Endometrial microvascular endothelial cells (primary cell): ENCODE data around the gene NPHS1. TPM values are rescaled to one million over a fixed set of nuclear protein-coding genes. Genes with fewer than 3 reads are reported as not detected.
"Not testable (repeated sequence)": the region's sequence is repeated elsewhere in the genome, so short reads cannot be mapped to it uniquely, and the experiment has no call there.

Experiments
- in situ Hi-C: cut with HindIII; loops from 2 replicates; pipeline ENCODE4 v1.10.0; 2017; ENCODE audit warnings: low sequenced_read_pairs, low pct_unique_long_range_greater_than_20kb; ENCODE audit errors: inconsistent ontology term
- total RNA-seq: library from RNA; depleted of rRNA; stranded (reverse); fragments of >200 nt; gene quantifications from one replicate; pipeline ENCODE4 v1.2.3, GENCODE V29; 2015; ENCODE audit errors: inconsistent ontology term

Gene NPHS1
- total RNA-seq, 1 donor from 2014 or later: not detected

DNA sequence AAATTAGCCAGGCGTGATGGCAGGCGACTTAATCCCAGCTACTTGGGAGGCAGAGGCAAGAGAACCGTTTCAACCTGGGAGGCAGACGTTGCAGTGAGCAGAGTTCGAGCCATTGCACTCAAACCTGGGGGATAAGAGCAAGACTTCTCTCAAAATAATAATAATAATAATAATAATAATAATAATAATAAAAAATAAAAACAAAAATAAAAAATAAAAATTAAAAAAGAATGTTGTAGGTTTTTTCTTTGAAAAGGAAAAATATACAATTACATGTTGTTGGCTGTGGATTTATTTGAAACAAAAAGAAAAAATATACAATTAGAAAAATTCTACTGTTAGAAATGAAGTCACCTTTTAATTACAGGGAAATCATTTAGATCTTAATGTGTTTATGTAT, 28.2 kb downstream of the NPHS1 start:
- in situ Hi-C loops: no loop called here

DNA sequence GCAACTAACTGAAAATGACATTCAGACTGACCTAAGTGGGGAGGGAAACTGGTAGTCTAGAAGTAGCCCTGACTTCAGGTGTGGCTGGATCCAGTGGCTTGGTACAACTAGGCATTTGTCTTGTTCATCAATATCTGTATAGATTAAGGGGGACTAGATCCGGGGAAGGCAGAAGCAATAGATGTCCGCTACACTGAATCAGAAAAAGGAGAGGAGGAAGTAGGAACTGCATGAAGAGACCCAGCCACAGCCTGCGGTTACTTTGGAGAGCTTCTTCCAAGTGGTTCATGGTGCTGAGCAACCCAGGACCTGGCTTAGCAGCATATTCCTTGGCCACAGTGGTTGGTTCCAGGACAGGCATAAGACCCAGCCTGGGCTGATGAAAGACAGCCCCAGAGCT, 29.7 kb downstream of the NPHS1 start:
- in situ Hi-C loops: no loop called here

DNA sequence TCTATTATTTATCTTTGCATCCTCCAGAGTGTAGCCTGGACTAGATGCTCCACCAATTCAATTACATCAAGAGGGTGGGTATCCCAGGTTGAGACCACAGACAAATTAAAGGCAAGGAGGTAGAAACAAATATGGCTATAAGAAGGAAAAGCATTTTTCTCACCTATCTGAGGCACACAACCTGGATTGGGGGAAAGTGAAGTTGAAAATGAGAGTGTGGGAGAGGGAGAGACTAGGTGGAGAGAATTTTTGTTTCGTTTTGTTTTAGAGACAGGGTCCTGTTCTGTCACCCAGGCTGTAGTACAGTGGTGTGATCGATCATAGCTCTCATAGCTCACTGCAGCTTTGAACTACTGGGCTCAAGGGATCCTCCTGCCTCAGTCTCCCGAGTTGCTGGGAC, 33.9 kb downstream of the NPHS1 start:
- in situ Hi-C loops: no loop called here

- in situ Hi-C loops: no loop called here
Measured at GRCh38 chr19:35816846-35817245, 35.5 kb downstream of the NPHS1 start.

- in situ Hi-C loops: no loop called here
Measured at GRCh38 chr19:35816262-35816661, 36.0 kb downstream of the NPHS1 start.

DNA sequence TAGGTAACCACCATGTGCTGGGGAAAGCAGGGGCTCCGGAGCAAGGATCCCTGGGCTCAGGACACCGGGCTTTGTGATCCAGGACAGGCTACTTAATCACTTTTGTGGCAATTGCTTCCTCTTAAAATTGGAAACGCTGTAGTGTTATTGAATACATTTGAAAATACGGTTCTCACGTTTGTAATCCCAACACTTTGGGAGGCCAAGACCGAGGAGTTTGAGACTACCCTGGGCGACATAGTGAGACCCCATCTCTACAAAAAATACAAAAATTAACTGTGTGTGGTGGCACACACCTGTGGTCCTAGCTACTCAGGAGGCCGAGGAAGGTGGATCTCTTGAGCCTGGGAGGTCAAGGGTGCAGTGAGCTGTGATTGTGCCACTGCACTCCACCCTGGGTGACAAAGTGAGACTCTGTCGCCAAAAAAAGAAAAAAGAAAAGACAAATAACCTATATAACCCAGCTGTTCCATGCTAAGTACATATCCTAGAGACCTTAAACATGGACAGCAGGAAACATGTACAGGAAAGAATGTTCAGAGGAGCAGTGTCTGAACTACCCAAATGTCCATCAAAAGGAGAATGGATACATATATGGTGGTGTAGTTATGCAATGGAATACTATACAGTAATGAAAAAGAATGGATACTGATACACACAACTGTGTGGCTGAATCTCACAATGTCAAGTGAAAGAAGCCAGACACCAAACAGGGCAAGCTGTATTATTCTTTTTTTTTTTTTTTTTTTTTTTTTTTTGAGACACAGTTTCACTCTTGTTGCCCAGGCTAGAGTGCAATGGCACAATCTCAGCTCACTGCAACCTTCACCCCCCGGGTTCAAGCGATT, 39.0 kb downstream of the NPHS1 start:
- in situ Hi-C loops: no loop called here

DNA sequence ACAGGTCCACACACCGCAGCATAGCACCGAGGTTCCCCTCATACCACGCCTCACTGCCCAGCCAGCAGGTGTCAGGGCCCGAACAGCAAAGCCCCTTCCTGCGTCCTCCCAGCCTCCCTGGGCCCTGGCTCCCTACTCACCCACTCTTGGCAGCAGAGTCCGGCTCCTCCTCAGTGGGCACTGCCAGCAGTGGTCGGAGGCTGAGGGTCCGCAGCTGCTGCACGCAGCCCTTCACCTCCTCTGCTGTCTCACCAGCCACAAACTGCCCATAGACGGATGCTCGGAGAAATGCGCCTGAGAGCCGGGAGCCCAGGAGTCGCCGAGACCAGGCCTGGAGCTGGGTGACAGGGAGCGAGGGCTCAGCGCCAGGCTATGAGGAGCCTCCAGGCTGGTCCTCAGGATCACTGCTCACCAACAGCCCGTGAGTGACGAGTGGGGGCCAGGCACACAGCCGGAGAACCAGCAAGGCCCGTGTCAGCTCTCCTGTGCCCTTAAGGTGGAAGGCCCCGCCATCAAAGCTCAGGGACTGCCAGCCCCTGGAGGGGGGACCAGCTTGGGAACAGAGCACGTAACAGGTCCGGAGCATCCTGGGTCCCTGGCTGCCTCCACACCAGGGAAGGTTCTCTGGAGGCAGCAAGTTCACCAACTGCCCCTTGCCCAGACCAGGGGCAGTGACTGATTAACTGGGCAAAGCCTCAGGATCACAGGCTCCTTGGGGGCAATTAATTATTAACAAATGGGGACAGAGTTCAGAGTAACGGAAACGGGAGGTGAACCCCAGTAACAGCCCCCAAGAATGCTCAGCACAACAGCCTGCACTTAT, 39.9 kb downstream of the NPHS1 start, which contains the start of gene PRODH2:
Gene PRODH2 (minus strand): TSS at position 626 of the 823 bp plus-strand sequence. CDS start 40 bp downstream, at position 586.
- in situ Hi-C loops: no loop called here

GRCh38 chr19:35811317-35812219, 40.7 kb downstream of the NPHS1 start:
- in situ Hi-C loops: no loop called here

DNA sequence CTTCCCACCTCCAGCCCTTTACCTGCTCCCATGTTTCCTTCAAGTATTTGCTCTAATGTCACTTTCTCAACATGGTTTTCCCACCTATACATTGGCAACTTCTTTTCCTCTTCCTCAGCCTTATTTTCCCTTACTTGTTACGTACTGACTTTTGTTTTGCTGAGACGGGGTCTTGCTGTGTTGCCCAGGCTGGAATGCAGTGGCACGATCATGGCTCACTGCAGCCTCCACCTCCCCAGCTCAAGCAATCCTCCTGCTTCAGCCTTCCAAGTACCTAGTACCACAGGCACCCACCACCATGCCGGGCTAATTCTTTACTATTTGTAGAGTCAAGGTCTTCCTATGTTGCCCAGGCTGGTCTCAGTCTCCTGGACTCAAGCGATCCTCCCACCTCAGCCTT, 44.7 kb downstream of the NPHS1 start:
- in situ Hi-C loops: no loop called here

DNA sequence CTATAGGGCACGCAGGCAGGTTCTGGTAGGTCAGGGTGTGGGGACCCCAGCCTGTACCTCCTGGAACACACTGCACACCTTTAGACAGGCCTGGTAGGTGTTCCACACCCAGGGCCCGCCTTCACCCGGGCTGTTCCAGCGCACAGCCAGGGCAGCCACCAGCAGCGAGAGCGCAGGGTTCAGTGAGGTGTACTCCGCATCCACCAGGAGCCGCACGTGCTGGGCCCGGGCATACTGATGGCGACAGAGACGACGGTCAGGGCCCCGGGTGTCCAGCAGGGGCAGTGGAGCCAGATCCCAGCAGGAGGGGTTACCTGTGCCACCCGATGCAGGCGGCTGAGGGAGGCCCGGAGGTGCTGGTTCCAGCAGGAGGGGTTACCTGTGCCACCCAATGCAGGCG, 45.7 kb downstream of the NPHS1 start:
- in situ Hi-C loops: no loop called here

GRCh38 chr19:35805526-35806102, 46.7 kb downstream of the NPHS1 start:
- in situ Hi-C loops: no loop called here

DNA sequence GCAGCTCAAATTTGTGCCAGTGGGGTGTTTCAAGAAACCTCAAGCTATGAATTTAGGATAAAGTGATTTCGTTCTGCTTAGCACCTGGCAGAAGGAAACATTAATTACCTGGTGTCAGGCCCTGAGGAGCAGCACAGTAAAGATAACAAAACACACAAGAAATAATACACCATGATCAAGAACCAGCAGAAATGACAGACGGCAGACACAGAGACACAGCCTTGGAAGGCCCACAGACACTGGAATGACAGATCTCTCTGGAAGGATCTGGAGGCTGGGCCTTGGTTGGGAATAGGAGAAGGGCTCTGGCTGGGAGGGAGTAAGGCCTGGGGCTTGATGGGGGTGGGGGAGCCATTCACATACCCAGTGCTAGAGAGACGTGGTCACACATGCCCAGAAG, 50.5 kb downstream of the NPHS1 start:
- in situ Hi-C loops: no loop called here

GRCh38 chr19:35797663-35798062, 54.6 kb downstream of the NPHS1 start:
- in situ Hi-C loops: no loop called here

- in situ Hi-C loops: no loop called here
Measured at GRCh38 chr19:35796645-35797542, 55.4 kb downstream of the NPHS1 start.

DNA sequence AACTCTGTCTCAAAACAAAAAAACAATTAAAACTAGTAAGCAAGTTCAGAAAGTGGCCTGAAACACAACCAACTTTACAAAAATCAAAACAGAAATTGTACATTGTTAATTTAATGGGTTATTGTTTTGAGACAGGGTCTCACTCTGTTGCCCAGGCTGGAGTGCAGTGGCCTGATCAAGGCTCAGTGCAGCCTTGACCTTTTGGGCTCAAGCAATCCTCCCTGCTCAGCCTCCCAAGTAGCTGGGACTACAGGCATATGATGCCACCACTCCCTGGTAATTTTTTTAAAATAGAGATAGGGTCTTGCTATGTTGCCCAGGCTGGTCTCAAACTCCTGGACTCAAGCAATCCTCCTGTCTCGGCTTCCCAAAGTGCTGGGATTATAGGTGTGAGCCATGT, 56.7 kb downstream of the NPHS1 start:
- in situ Hi-C loops: not testable (repeated sequence)

GRCh38 chr19:35793381-35794165, 58.7 kb downstream of the NPHS1 start:
- in situ Hi-C loops: no loop called here

DNA sequence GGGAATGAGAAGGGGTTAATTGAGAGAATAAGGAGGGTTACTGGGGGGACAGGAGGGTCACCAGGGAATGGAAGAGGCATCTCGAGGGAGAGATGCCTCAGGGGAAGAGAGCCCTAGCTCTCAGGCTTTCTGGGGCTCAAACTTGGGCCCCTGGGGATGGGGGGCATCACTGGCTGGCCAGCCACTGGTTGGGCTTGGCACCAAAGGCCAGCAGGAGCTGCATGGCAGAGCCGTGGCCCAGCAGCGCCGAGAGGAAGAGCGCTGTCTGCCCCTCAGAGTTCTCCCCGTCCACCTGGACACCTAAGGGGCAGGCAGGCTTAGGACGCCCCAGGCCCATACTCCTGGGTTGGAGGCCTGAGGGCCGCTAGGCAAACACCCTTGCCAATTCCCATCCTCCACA, 59.4 kb downstream of the NPHS1 start:
- in situ Hi-C loops: no loop called here
